Measurements from ENCODE around the gene DMPK.
A peak's percentile ranks its signal among the peaks of the same experiment; 100 is the strongest.

DMPK gene

GRCh38 chr19:45779231-45780145 lies 2.8 kb downstream of the DMPK start:
- no peak for TF ChIP-seq EZH2 (IDR thresholded peaks at IDR 0.05)
- TF ChIP-seq POLR2AphosphoS5 (IDR thresholded peaks at IDR 0.05; ENCODE audit: borderline replicate concordance, low read depth, low read length), result peak; percentile 33; the same call in 1 of the 2 replicates
- peak overlapping the region; percentile 37 for H3K9ac ChIP-seq (ENCODE audit: insufficient read length)
- H3K27ac ChIP-seq, result no peak overlapping the region
- peak; percentile 61 for DNase-seq (ENCODE audit: low read depth, low spot score)
- H3K9me3 ChIP-seq (ENCODE audit: low read depth, low read length), result no peaks in the 10 kb centered on the region
- H3K4me3 ChIP-seq, result peak overlapping the region; percentile 79
- no peaks in the 10 kb centered on the region; the same call in 1 of the 2 replicates for H3K36me3 ChIP-seq (ENCODE audit: insufficient read depth, low read length)

GRCh38 chr19:45778010-45778661 lies 4.2 kb downstream of the DMPK start:
- Histone ChIP-seq H3K27ac (no peak overlapping the region), H3K36me3 (ENCODE audit: insufficient read depth, low read length) (no peaks in the 10 kb centered on the region; the same call in 1 of the 2 replicates), H3K9me3 (ENCODE audit: low read depth, low read length) (no peaks in the 10 kb centered on the region)

GRCh38 chr19:45777395-45777961 lies 4.8 kb downstream of the DMPK start:
- no peak overlapping the region for H3K27ac ChIP-seq

More at GRCh38 chr19:45778010-45778661, 4.2 kb downstream of the DMPK start:
- DNase-seq (ENCODE audit: low read depth, low spot score), result no peak
- no peak for TF ChIP-seq FOXP2 (optimal IDR thresholded peaks at IDR 0.05; ENCODE audit: control extremely low read depth, extremely low read length, insufficient read depth)
- no peak for TF ChIP-seq POLR2AphosphoS5 (IDR thresholded peaks at IDR 0.05; ENCODE audit: borderline replicate concordance, low read depth, low read length)
- no peak for TF ChIP-seq EZH2 (IDR thresholded peaks at IDR 0.05)
- Histone ChIP-seq H3K9ac (ENCODE audit: insufficient read length) (no peak overlapping the region), H3K4me3 (no peak overlapping the region)

GRCh38 chr19:45774765-45775164 lies 7.5 kb downstream of the DMPK start:
- TF ChIP-seq EZH2 (IDR thresholded peaks at IDR 0.05) (no peak), POLR2AphosphoS5 (IDR thresholded peaks at IDR 0.05; ENCODE audit: borderline replicate concordance, low read depth, low read length) (no peak), FOXP2 (optimal IDR thresholded peaks at IDR 0.05; ENCODE audit: control extremely low read depth, extremely low read length, insufficient read depth) (no peak)

More at GRCh38 chr19:45777395-45777961, 4.8 kb downstream of the DMPK start:
- Histone ChIP-seq H3K4me3 (no peak overlapping the region), H3K9ac (ENCODE audit: insufficient read length) (no peak overlapping the region), H3K9me3 (ENCODE audit: low read depth, low read length) (no peaks in the 10 kb centered on the region), H3K36me3 (ENCODE audit: insufficient read depth, low read length) (no peaks in the 10 kb centered on the region; the same call in 1 of the 2 replicates)
- TF ChIP-seq POLR2AphosphoS5 (IDR thresholded peaks at IDR 0.05; ENCODE audit: borderline replicate concordance, low read depth, low read length), result no peak
- TF ChIP-seq FOXP2 (optimal IDR thresholded peaks at IDR 0.05; ENCODE audit: control extremely low read depth, extremely low read length, insufficient read depth), result no peak
- no peak for DNase-seq (ENCODE audit: low read depth, low spot score)

GRCh38 chr19:45773384-45773783 lies 8.9 kb downstream of the DMPK start:
- Histone ChIP-seq H3K4me3 (no peak overlapping the region), H3K9ac (ENCODE audit: insufficient read length) (no peak overlapping the region), H3K9me3 (ENCODE audit: low read depth, low read length) (no peaks in the 10 kb centered on the region), H3K27ac (no peak overlapping the region), H3K36me3 (ENCODE audit: insufficient read depth, low read length) (no peaks in the 10 kb centered on the region; the same call in 1 of the 2 replicates)
- TF ChIP-seq FOXP2 (optimal IDR thresholded peaks at IDR 0.05; ENCODE audit: control extremely low read depth, extremely low read length, insufficient read depth) (no peak), EZH2 (IDR thresholded peaks at IDR 0.05) (no peak), POLR2AphosphoS5 (IDR thresholded peaks at IDR 0.05; ENCODE audit: borderline replicate concordance, low read depth, low read length) (no peak)
- no peak for DNase-seq (ENCODE audit: low read depth, low spot score)

More at GRCh38 chr19:45774765-45775164, 7.5 kb downstream of the DMPK start:
- H3K27ac ChIP-seq, result no peak overlapping the region
- H3K36me3 ChIP-seq (ENCODE audit: insufficient read depth, low read length), result no peaks in the 10 kb centered on the region; the same call in 1 of the 2 replicates
- no peak overlapping the region for H3K9ac ChIP-seq (ENCODE audit: insufficient read length)
- H3K4me3 ChIP-seq, result no peak overlapping the region
- DNase-seq (ENCODE audit: low read depth, low spot score), result no peak
- H3K9me3 ChIP-seq (ENCODE audit: low read depth, low read length), result no peaks in the 10 kb centered on the region

- Histone ChIP-seq H3K4me3 (no peak overlapping the region), H3K27ac (no peak overlapping the region), H3K9me3 (ENCODE audit: low read depth, low read length) (no peaks in the 10 kb centered on the region), H3K9ac (ENCODE audit: insufficient read length) (no peak overlapping the region), H3K36me3 (ENCODE audit: insufficient read depth, low read length) (no peaks in the 10 kb centered on the region; the same call in 1 of the 2 replicates)
- DNase-seq (ENCODE audit: low read depth, low spot score), result no peak
- TF ChIP-seq EZH2 (IDR thresholded peaks at IDR 0.05) (no peak), POLR2AphosphoS5 (IDR thresholded peaks at IDR 0.05; ENCODE audit: borderline replicate concordance, low read depth, low read length) (no peak), FOXP2 (optimal IDR thresholded peaks at IDR 0.05; ENCODE audit: control extremely low read depth, extremely low read length, insufficient read depth) (no peak)
Measured at GRCh38 chr19:45772912-45773311, 9.4 kb downstream of the DMPK start.

GRCh38 chr19:45772130-45772840 lies 10.0 kb downstream of the DMPK start:
- Histone ChIP-seq H3K36me3 (ENCODE audit: insufficient read depth, low read length) (no peaks in the 10 kb centered on the region; the same call in 1 of the 2 replicates), H3K9ac (ENCODE audit: insufficient read length) (no peak overlapping the region), H3K27ac (no peak overlapping the region), H3K9me3 (ENCODE audit: low read depth, low read length) (no peaks in the 10 kb centered on the region), H3K4me3 (no peak overlapping the region)
- TF ChIP-seq EZH2 (IDR thresholded peaks at IDR 0.05) (no peak), POLR2AphosphoS5 (IDR thresholded peaks at IDR 0.05; ENCODE audit: borderline replicate concordance, low read depth, low read length) (no peak), FOXP2 (optimal IDR thresholded peaks at IDR 0.05; ENCODE audit: control extremely low read depth, extremely low read length, insufficient read depth) (no peak)
- no peak for DNase-seq (ENCODE audit: low read depth, low spot score)

Data from SK-N-MC (cell line).